SKM-1 treated with dmso at 0.1 percent for 144 hours (cell line): ENCODE results near the gene KDM7A.

Experiments used
- DNase-seq: peaks from one replicate; lab custom pipeline; 2025; ENCODE audit not compliant: unreplicated experiment; lab: John Stamatoyannopoulos, UW

The KDM7A gene

DNA sequence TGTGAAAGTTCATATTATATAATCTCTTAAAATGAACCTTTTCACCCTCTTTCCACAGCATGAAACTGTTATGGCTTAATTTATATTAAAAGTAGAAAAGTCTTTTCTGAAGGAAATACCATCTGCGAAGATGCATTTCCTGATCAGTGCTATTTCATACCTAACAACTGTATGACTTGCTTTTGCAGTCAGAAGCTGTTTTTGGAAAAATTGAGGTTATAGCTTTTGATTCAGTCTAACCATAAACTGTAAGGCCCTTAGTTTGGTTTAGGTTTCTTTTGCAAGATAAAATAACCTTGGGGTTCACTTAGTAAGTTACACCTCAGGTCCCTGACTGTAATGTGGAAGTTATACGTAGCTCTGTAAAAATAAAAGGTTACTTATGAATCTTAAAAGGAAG, 91.3 kb downstream of the KDM7A start:
- no peak for DNase-seq

DNA sequence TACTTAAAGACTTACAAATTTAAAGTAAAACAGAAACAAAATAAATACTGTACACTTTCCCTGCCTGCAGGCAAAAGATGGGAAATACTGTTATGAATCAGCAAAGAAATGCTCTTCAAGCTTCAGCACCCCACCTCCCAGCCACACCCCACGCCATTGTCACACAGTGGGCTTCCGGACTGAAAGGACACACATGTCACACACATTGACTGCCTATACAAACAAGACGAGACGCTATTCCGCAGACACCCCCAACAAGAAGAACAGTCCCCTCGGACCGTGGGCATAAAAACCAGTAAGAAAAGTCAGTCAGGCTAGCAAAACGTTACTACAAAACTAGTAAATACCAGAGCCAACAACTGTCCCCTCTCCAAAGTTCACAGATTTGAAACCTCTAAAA, 91.8 kb downstream of the KDM7A start:
- DNase-seq = no peak

GRCh38 chr7:140084142-140084655, 92.6 kb downstream of the KDM7A start:
- peak; percentile 34 for DNase-seq

GRCh38 chr7:140082770-140083169, 94.0 kb downstream of the KDM7A start:
- no peak for DNase-seq

DNA sequence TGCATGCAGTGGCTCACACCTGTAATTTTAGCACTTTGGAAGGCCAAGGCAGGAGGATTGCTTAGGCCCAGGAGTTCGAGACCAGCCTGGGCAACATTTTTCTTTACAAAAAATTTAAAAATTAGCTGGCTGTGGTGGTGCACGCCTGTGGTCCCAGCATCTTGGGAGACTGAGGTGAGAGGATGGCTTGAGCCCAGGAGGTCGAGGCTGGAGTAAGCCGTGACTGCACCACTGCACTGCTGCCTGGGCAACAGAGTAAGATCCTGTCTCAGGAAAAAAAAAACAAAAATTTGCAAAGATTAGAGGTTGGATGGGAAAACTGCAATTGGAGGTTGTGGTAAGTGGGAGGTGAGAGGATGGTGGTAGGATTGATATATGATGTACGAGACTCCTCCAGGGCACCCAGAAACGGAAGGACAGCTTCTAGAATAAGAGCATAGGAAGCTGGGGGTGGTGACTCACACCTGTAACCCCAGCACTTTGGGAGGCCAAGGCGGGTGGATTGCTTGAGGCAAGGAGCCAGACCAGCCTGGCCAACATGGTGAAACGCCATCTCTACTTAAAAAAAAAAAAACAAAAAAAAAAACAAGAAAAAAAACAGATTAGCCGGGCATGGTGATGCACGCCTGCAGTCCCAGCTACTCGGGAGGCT, 94.9 kb downstream of the KDM7A start:
- no peak for DNase-seq

DNA sequence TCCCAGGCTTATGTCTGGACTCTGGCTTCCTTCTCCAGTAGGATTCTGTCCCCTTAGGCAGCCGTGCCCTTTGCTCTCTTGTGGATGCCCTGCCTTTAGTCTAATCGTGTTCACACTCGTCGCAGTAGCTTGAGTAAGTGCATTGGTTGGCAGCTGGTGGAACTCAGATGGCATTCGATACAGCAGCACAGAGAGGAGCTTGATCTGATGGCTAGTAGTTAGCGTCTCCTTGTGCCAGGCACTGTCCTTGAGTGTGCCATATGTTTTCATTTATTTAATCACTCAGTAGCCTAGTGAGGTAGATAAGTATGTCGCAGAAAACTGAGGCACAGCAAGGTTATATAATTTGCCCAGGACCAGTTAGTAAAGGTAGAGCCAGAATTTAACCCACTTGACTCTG, 95.9 kb downstream of the KDM7A start:
- DNase-seq = no peak

DNA sequence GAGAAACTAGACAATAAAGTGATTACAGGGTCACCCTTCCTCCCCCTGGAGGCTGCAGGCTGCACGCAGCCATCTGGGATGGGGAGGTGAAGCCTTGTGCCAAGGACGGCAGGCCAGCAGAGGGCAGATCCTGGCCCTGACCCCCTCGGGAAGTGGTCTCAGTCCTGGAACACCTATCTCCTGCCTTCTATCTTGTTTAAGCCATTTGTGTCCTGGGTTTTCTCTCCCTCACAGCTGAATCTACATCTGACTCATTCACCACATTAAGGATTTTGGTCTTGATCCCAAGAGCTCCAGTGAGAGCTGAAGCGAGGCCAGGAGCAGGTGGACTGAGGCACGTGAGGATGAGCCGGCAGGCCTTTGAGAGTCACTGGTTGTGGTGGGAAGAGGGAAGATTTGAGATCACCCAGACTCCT, 97.7 kb downstream of the KDM7A start:
- peak; percentile 8 for DNase-seq

- no peak for DNase-seq
Observed at GRCh38 chr7:140078392-140078791, 98.4 kb downstream of the KDM7A start.

- DNase-seq = no peak
Observed at GRCh38 chr7:140074780-140075179, 102.0 kb downstream of the KDM7A start.

DNA sequence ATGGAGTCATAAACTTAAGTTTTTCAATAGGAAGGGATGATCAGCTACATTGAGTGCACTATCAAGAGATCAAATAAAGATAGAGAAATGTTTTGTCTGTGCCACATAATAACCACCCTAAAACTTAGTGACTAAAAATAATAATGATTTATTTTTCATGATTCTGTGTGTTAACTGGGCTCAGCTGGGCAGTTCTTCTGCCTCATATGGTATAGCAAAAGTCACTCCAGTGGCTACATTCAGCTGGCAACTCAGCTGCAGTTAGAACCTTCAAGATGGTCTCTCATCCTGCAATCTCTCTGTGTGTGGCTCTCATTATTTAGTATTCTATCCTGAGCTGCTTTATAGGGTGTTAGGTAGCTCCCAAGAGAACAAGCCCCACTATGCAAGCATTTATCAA, 106.2 kb downstream of the KDM7A start:
- no peak for DNase-seq

DNA sequence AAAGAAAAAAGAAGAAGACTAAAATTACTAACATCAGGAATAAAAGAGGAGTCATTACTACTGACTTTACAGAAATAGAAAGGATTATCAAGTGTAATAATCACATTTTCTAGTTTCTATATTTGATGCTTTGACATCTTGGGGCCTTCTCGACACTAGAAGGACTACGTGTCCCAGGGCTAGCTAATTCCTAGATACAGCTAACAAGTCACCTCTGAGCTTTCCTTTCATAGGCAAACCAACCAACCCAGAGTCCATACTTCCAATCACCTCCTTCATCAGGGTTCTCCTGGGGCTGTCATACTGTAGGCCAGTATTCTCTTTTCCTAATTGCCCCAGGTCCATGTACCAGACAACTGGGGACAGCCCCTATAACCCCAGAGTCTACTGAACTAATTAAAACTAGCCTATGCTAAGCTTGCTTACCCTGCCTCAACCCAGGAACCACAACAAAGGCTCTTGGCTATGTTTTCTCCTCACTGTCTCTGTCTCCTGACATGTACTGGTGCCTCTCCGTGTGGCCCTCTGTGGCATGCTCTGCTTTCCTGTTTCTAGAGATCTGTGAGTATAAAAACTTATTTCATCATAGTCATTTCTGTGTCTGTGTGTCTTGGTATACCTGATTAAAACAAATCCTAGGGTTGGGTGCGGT, 107.4 kb downstream of the KDM7A start:
- DNase-seq = no peak

GRCh38 chr7:140068033-140068432, 108.8 kb downstream of the KDM7A start:
- DNase-seq = no peak

DNA sequence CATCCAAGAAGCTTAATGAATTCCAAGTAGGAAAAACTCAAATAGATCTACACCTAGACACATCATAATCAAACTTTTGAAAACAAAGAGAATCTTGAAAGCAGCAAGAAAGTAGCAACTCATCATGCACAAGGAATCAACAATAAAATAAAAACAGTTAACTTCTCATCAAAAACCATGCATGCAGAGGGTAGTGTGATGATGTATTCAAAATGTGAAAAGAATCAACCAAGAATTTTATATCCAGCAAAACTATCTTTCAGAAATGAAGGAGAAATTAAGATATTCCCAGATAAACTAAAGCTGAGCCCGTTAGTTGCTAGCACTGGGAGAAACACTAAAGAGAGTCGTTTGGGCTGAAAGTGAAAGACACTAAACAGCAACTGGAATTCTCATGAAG, 109.7 kb downstream of the KDM7A start:
- DNase-seq = no peak

DNA sequence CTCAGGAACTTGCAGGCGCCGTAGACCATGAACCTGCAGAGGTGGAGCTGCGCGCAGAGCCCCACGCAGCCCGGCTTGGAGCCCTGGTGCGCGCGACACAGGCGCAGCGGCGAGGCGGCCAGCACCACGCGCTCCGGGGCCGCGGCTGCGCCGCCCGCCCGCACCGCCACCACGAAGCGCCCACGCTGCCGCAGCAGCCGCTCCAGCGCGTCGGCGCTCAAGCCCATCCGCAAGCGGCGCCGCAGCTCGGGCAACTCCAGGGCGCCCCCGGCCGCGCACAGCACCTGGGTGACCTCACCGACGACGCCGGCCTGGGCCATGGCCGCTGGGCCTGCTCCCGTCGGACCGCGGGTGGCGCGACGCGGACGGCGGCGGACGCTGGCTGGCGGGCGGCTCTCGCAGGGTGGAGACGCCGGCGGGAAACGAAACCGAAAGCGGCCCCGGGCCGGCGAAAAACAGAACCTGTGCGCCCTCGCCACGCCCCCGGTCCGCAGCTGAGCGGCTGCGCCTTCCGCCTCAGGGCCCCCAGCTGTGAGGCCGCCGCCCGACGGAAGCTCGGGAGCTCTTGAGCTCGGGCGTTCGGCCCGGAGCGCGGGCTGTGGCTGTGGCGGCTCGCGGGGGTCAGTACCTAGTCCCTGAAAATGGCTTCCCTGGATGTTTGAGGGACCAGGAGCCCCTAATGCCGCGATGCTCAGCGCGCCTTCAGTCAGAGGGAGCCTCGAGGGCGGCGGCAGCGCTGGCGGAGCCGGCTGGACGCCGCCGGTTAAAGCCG, 114.1 kb downstream of the KDM7A start, which contains the start of gene PARP12:
Gene PARP12 (minus strand): TSS at position 424 of the 772 bp plus-strand sequence. CDS start 104 bp downstream, at position 320.
- DNase-seq = peak; percentile 81

DNA sequence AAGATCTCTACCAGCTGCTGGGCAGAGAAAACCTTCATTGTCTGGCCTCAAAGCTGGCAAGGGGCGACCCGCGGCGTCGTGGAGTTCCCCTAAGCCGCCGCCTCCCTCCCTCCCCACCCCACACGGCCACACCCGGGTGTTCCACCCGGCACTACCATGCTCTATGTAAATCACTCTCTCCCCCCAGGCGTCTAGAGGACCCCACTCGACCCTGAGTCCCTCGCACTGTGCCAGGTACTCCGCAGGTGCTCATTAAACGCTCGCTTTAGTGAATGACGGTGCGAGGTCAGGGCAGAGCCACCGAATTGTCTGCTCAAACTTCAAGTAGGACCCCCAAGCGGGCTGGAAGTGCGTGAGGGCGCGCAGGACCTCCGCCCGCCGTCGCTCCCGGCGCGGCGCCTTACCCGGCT, 114.7 kb downstream of the KDM7A start:
- no peak for DNase-seq

DNA sequence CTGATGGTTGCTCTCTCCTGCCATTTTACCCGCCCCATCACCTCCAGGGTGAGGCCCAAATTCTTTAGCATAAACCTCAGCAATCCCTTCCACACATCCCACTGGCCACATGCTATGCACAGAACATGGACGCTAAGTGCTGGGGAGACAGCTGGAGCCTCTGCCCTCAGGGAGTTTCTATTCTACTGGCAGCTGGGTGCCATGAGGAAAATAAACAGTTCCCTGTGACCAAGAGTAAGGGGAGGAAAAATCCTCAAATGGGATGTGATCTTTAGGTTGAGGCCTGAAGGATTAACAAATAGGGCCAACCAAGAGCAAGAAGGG, 115.2 kb downstream of the KDM7A start:
- DNase-seq = no peak

GRCh38 chr7:140060788-140061606, 115.8 kb downstream of the KDM7A start:
- no peak for DNase-seq

DNA sequence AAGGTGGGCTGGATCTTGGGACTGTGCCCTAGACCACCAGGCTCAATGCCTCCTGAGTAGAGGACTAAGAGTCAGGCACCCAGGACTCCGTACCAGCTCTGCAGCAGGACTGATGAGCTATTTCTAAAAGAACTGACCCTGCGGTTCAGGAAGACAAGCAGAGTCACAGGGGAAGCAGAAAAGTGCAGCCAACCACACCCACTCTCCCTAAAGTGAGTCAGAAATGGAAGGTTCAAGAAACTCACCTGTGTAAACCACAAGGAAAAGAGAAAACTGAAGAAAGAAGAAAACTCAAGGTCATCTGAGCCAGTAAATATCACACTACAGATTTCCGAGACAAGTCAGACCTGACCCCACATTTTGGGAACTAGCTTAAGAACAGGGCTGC, 116.5 kb downstream of the KDM7A start:
- DNase-seq = no peak

DNA sequence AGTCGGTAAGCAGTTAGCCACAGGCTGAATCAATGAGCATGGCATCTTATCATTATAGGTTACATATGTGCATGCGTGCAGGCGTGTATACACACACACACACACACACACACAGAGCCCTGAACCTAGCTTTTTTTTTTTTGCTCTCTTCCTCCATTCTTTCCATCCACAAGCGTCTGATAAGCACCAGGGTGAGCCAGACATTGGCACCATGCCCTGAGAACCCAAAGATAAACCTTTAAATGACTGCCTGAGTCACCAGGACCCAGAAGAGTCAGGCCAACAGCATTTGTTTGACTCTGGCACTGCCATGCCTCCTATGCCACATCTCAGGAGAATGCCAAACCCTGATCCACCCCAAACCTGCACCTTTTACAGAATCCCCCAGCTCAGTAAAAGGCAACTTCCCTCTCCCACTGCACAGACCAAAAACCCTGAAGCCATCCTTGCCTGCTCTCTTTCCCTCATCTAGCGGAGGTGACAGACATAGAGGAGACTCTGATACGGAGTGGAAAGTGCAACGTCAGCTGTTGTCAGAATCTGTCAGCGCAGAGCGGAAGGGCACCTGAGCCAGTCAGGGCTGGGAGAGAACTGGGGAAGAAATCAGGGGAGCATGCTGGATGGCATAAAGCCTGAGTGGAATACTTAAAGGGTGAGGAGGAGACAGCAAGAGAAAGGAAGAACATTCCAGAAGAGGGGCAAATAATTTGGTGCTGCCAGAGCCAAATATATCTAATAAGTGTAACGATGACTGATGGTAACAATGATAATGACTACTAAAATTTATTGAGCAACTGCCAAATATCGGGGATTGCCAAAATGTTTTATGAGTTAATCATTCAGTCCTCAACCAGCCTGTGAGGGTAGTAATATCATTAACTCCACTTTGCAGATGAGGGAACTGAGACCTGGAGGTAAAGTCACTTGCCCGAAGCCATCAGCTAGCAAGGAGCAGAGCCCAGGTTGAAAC, 117.2 kb downstream of the KDM7A start:
- DNase-seq = no peak

DNA sequence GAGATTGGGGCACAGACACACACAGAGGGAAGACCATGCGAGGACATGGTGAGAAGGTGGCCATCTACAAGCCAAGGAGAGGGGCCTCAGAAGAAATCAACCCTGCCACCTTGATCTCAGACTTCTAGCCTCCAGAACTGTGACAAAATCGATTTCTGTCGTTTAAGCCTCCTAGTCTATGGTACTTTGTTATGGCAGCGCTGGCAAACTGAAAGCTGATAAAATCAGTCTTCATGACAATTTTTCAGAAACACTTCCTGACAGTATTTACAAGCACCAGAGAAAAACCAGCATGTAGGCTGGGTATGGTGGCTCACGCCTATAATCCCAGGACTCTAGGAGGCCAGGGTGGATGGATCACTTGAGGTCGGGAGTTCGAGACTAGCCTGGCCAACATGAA, 118.3 kb downstream of the KDM7A start:
- DNase-seq = no peak
